Psoas muscle (tissue), 8 donors: ENCODE measurements around the gene ARAP2. TPM values are rescaled to one million over a fixed set of nuclear protein-coding genes. Genes with fewer than 3 reads are reported as not detected.

Experiments
- ATAC-seq, 4 donors: fragments of 200-7000 bp; cut with Tn5 transposase; one replicate each; pipeline ENCODE4 v1.9.1; 2020; ENCODE audit warnings: moderate library complexity in 3 of 4, mild to moderate bottlenecking in 2 of 4
- DNase-seq, 2 donors: peaks; one replicate each; pipeline ENCODE4 v3.0.0-alpha.2; 2020
- H3K27ac ChIP-seq: fragments of 200-600 bp; one replicate; pipeline ENCODE4 v1.8.0; 2022
- H3K27me3 ChIP-seq, 3 donors: fragments of 200-600 bp in 1 of 3; one replicate each; pipeline versions ENCODE4 v1.6.1 to v1.8.0; 2013 to 2022; ENCODE audit warnings: low read length in 2 of 3, mild to moderate bottlenecking in 2 of 3, moderate library complexity in 1 of 3; ENCODE audit not compliant: insufficient read depth in 3 of 3
- H3K36me3 ChIP-seq, 2 donors: fragments of 200-600 bp in 1 of 2; one replicate each; pipeline versions ENCODE4 v1.6.1 to v1.8.0; 2013 to 2022; ENCODE audit warnings: low read depth in 1 of 2, mild to moderate bottlenecking in 1 of 2, moderate library complexity in 1 of 2; ENCODE audit not compliant: insufficient read depth in 1 of 2
- H3K4me1 ChIP-seq: fragments of 200-600 bp; one replicate; pipeline ENCODE4 v1.8.0; 2022
- H3K4me3 ChIP-seq: fragments of 200-600 bp; one replicate; pipeline ENCODE4 v1.8.0; 2022; ENCODE audit warnings: mild to moderate bottlenecking
- H3K9me3 ChIP-seq: fragments of 200-600 bp; one replicate; pipeline ENCODE4 v1.8.0; 2022
- WGBS, 3 donors: extraction: QIAGEN DNeasy Blood & Tissue Kit; methylation state at CpG; one replicate each; pipeline versions ENCODE4 v1.1.6 to v1.1.7; 2013; 5-methylcytosine and 5-hydroxymethylcytosine counted together
- intact Hi-C, 2 donors: fragments of 100-400 bp; cut with DNase I; formaldehyde crosslinking; loops; one replicate each; pipeline versions ENCODE4 v1.11.0 to v1.14.2; 2022
- polyA plus RNA-seq, 3 donors: library from polyadenylated mRNA; stranded (reverse); fragments of 200-250 nt; gene quantifications; one replicate each; pipeline ENCODE4 v1.2.3, GENCODE V29; 2013
- total RNA-seq, 4 donors: library from RNA; stranded (reverse); fragmentation: NEBNext Ultra II Directional in 2 of 4; extraction: Animal tissue kit (Norgen Biotek cat#: 25700) in 2 of 4; gene quantifications; one replicate each; pipeline versions ENCODE4 v1.2.1 to v1.2.4, GENCODE V29; 2021 to 2023
- TF ChIP-seq, protein P1 (sequence below): fragments of 200-600 bp; IDR thresholded peaks from one replicate; pipeline ENCODE4 v1.8.0; 2022; ENCODE audit warnings: antibody characterized with exemption
- donor health status: healthy with polysubstance abuse.
- donor health status: DM: no; HTN: no; CAD: no; lungs with moderate emphysema.
- donor health status: Bipolar disorder and iron deficiency.
- donor health status: healthy.
- donor health status: DM: yes; HTN: yes; CAD: no.
- donor health status: DM: no; HTN: no; CAD: no.
- donor health status: DM: no; HTN: no; CAD: no.
- donor health status: DM: yes; HTN: yes; CAD: no.

The ARAP2 gene
- total and polyA plus RNA-seq, 7 donors, result 0.11 to 2.7 (median 1.4) TPM

DNA sequence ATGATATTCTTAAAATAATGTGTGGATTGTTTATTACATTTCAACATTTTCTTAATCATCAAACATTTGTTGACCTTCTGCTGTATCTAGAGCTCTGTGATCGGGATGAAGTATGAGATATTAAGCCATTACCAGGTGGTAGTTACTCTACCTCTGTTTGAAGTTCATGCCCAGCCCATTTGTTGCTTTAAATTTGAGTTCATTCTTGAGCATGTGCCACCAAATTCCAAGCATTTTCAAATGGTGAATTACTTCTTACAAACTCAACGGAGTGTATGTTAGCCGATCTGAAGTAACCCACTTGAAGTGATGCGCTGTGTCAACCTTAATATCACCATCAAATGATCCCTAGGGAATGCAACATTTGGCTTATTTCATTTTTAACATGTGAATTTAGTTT is 29.8 kb upstream of the ARAP2 start:
- DNase-seq (no peak), ATAC-seq (no peak)
- no peak overlapping the region for H3K27ac ChIP-seq
- no peaks in the 10 kb centered on the region for H3K27me3 ChIP-seq
- intact Hi-C loops, result no loop called here
- TF ChIP-seq, protein P1, sequence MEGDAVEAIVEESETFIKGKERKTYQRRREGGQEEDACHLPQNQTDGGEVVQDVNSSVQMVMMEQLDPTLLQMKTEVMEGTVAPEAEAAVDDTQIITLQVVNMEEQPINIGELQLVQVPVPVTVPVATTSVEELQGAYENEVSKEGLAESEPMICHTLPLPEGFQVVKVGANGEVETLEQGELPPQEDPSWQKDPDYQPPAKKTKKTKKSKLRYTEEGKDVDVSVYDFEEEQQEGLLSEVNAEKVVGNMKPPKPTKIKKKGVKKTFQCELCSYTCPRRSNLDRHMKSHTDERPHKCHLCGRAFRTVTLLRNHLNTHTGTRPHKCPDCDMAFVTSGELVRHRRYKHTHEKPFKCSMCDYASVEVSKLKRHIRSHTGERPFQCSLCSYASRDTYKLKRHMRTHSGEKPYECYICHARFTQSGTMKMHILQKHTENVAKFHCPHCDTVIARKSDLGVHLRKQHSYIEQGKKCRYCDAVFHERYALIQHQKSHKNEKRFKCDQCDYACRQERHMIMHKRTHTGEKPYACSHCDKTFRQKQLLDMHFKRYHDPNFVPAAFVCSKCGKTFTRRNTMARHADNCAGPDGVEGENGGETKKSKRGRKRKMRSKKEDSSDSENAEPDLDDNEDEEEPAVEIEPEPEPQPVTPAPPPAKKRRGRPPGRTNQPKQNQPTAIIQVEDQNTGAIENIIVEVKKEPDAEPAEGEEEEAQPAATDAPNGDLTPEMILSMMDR, result no peak
- no peak overlapping the region for H3K4me3 ChIP-seq
- H3K36me3 ChIP-seq, result no peaks in the 10 kb centered on the region
- no peaks in the 10 kb centered on the region for H3K4me1 ChIP-seq
- 53 to 65% (median 65%) methylated on average over 4 of the region's 4 CpGs for WGBS, 3 donors
- H3K9me3 ChIP-seq, result no peaks in the 10 kb centered on the region

DNA sequence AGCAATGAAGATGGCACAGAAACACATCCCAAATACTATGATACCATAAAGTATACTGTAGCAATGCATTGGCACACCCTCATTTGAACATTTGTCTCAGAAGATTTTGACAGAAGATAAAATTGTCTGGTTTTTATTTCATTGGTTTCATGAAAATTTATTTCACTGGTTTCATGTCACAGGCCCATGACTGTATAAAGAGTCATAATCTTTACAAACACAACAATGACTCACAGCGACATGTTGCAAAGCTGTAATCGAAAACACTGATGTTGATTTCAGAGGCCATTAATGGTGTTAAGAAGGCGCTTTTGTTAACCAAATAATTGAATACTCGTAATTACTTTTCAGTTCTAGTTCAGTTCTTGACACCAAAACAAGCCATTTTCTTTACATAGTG is 29.0 kb upstream of the ARAP2 start:
- no peaks in the 10 kb centered on the region for H3K4me1 ChIP-seq
- H3K4me3 ChIP-seq, result no peak overlapping the region
- 84 to 92% (median 89%) methylated on average over 4 of the region's 4 CpGs for WGBS, 3 donors
- no peak for ATAC-seq
- H3K36me3 ChIP-seq, result no peaks in the 10 kb centered on the region
- no peaks in the 10 kb centered on the region for H3K9me3 ChIP-seq
- intact Hi-C loops, result no loop called here
- TF ChIP-seq, protein P1, result no peak
- no peaks in the 10 kb centered on the region for H3K27me3 ChIP-seq
- DNase-seq, result no peak
- H3K27ac ChIP-seq, result no peak overlapping the region

DNA sequence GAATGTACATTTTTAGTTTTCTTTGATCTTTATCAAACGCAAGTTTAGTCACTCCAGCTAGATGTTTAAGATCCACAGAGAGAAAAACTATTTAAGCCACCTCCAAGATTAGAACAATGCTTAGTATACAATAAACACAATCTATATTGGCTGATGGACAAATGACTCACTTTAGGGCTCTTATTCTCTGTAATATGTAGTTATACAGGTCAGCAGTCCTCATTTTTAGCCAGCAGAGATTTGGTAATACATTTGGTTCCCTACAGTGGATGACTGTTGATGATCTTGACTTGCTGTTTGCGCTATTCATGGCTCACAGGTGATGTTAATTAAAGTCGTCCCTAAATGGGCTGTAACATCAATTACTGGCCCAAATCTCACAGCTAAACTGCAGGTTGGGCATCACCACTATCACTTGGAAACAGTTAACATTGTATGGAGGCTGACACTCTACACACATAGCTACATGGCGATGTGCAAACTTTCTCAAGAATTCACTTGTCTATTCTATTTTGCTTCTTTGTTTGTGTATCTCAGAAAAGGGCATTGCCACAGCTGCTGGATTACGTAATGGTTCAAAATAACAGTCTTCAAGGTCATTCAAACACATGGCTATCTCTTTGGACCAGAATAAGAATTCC is 25.3 kb upstream of the ARAP2 start:
- no peak for ATAC-seq
- H3K4me1 ChIP-seq, result no peaks in the 10 kb centered on the region
- H3K9me3 ChIP-seq, result no peaks in the 10 kb centered on the region
- H3K36me3 ChIP-seq, result no peaks in the 10 kb centered on the region
- intact Hi-C loops, result no loop called here
- H3K27me3 ChIP-seq, result no peaks in the 10 kb centered on the region
- WGBS, 3 donors, result 70 to 77% (median 73%) methylated on average over 5 of the region's 5 CpGs
- TF ChIP-seq, protein P1, result no peak
- H3K27ac ChIP-seq, result no peak overlapping the region
- DNase-seq, result no peak
- no peak overlapping the region for H3K4me3 ChIP-seq

DNA sequence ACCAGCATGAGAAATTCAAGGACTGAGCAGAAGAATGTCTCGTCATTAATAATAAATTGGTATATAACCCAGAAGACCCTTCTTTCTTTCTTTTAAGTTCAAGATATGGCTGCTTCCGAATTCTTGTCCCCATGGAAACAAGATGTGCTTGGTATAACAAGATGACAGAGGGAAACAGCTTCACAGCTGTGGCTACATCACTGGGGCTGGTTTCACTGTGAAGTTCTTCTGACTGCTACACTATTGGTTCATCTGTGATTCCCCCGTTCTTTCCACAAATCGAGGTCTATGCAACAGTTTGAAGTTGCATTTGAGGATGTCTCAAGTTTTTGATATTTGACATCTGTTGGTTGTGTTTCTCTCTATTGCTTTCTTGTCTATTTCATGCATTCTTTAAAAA is 24.8 kb upstream of the ARAP2 start:
- H3K36me3 ChIP-seq, result no peaks in the 10 kb centered on the region
- H3K9me3 ChIP-seq, result no peaks in the 10 kb centered on the region
- no peaks in the 10 kb centered on the region for H3K4me1 ChIP-seq
- H3K27ac ChIP-seq, result no peak overlapping the region
- H3K27me3 ChIP-seq, result no peaks in the 10 kb centered on the region
- intact Hi-C loops, result no loop called here
- 69 to 72% (median 69%) methylated on average over 4 of the region's 4 CpGs for WGBS, 3 donors
- no peak overlapping the region for H3K4me3 ChIP-seq
- DNase-seq, result no peak
- TF ChIP-seq, protein P1, result no peak
- no peak for ATAC-seq
